ENCODE results near the gene PLPP6.
"Not testable (repeated sequence)": the region's sequence is repeated elsewhere in the genome, so short reads cannot be mapped to it uniquely, and the experiment has no call there.

PLPP6 gene

GRCh38 chr9:4662108-4662988 is at the start of gene PLPP6:
Gene PLPP6 (plus strand): TSS chr9:4662294. CDS start chr9:4662376, 82 bp downstream.
- DNase-seq: peak; percentile 32 to 62 (median 37)

GRCh38 chr9:4614627-4615026 is 47.5 kb upstream of the PLPP6 start:
- no peak for DNase-seq

- DNase-seq: no peak
These were observed 46.8 kb upstream of the PLPP6 start for GRCh38 chr9:4615251-4615650.

GRCh38 chr9:4615778-4616177 is 46.3 kb upstream of the PLPP6 start:
- DNase-seq: no peak

- no peak for DNase-seq
These were observed 44.3 kb upstream of the PLPP6 start for GRCh38 chr9:4617752-4618151.

- DNase-seq: no peak
These were observed 43.4 kb upstream of the PLPP6 start for GRCh38 chr9:4618700-4619099.

- DNase-seq: no peak
These were observed 41.9 kb upstream of the PLPP6 start for GRCh38 chr9:4620057-4620765.

GRCh38 chr9:4620881-4621555 is 41.1 kb upstream of the PLPP6 start:
- no peak for DNase-seq

GRCh38 chr9:4622016-4622415 is 40.1 kb upstream of the PLPP6 start:
- DNase-seq: no peak

- no peak for DNase-seq
These were observed 31.3 kb upstream of the PLPP6 start for GRCh38 chr9:4630836-4631235.

- no peak for DNase-seq
These were observed 23.1 kb upstream of the PLPP6 start for GRCh38 chr9:4638968-4639367.

- no peak for DNase-seq
These were observed 22.7 kb upstream of the PLPP6 start for GRCh38 chr9:4639420-4639819.

GRCh38 chr9:4640027-4640426 is 22.1 kb upstream of the PLPP6 start:
- peak in 2 of 4 experiments; percentile 31 to 37 for DNase-seq

- no peak for DNase-seq
These were observed 19.7 kb upstream of the PLPP6 start for GRCh38 chr9:4642351-4642750.

GRCh38 chr9:4654084-4654483 is 8.0 kb upstream of the PLPP6 start:
- DNase-seq: no peak

- DNase-seq: no peak
These were observed 7.6 kb upstream of the PLPP6 start for GRCh38 chr9:4654538-4654937.

- not testable (repeated sequence) for DNase-seq
These were observed 5.9 kb upstream of the PLPP6 start for GRCh38 chr9:4656196-4656595.

GRCh38 chr9:4656621-4657020 is 5.5 kb upstream of the PLPP6 start:
- no peak for DNase-seq

- DNase-seq: no peak
These were observed 4.5 kb upstream of the PLPP6 start for GRCh38 chr9:4657426-4658159.

GRCh38 chr9:4660665-4661064 is 1.4 kb upstream of the PLPP6 start:
- DNase-seq: not testable (repeated sequence)

- DNase-seq: no peak
These were observed 929 bp upstream of the PLPP6 start for GRCh38 chr9:4661165-4661564.

- peak in 1 of 4 experiments; percentile 28 for DNase-seq
These were observed 483 bp upstream of the PLPP6 start for GRCh38 chr9:4661611-4662010.

All from activated naive CD4-positive, alpha-beta T cell (primary cell).